Duodenal mucosa (tissue), 2 donors: ENCODE results near the gene ARHGAP11A.
A peak's percentile ranks its signal among the peaks of the same experiment; 100 is the strongest.
"Not testable (repeated sequence)": the region's sequence is repeated elsewhere in the genome, so short reads cannot be mapped to it uniquely, and the experiment has no call there.

Experiments
- H3K27ac ChIP-seq: one replicate; pipeline ENCODE4 v1.7.0; 2013; ENCODE audit warnings: low read depth, low read length
- H3K27me3 ChIP-seq, 2 donors: one replicate each; pipeline ENCODE4 v1.7.0; 2013; ENCODE audit warnings: low read length in 2 of 2, control low read depth in 1 of 2; ENCODE audit not compliant: insufficient read depth in 2 of 2, control insufficient read depth in 1 of 2
- H3K36me3 ChIP-seq, 2 donors: one replicate each; pipeline ENCODE4 v1.7.0; 2013; ENCODE audit warnings: low read length in 2 of 2, control low read depth in 1 of 2; ENCODE audit not compliant: insufficient read depth in 2 of 2, control insufficient read depth in 1 of 2
- H3K4me1 ChIP-seq, 2 donors: one replicate each; pipeline ENCODE4 v1.7.0; 2013; ENCODE audit warnings: low read length in 2 of 2, control low read depth in 1 of 2; ENCODE audit not compliant: insufficient read depth in 2 of 2, control insufficient read depth in 1 of 2
- H3K4me3 ChIP-seq, 2 donors: one replicate each; pipeline ENCODE4 v1.7.0; 2013; ENCODE audit warnings: low read length in 2 of 2, low read depth in 1 of 2
- H3K9ac ChIP-seq, 2 donors: one replicate each; pipeline ENCODE4 v1.7.0; 2013; ENCODE audit warnings: low read length in 2 of 2, low read depth in 1 of 2
- H3K9me3 ChIP-seq, 2 donors: one replicate each; pipeline ENCODE4 v1.7.0; 2013; ENCODE audit warnings: low read length in 2 of 2, control low read depth in 1 of 2; ENCODE audit not compliant: control insufficient read depth in 1 of 2

The ARHGAP11A gene

GRCh38 chr15:32615051-32615870 lies at the start of gene ARHGAP11A:
Gene ARHGAP11A, plus strand, starts transcription at chr15:32615504. Its CDS starts 708 bp downstream, at chr15:32616212.
- not testable (repeated sequence) for H3K4me1 ChIP-seq, H3K36me3 ChIP-seq, H3K27me3 ChIP-seq, H3K9me3 ChIP-seq
- H3K9ac ChIP-seq, result peak within 1 kb of the TSS; percentile 43 to 69
- peak within 1 kb of the TSS; percentile 65 to 81 for H3K4me3 ChIP-seq
- peak within 1 kb of the TSS; percentile 62 for H3K27ac ChIP-seq

DNA sequence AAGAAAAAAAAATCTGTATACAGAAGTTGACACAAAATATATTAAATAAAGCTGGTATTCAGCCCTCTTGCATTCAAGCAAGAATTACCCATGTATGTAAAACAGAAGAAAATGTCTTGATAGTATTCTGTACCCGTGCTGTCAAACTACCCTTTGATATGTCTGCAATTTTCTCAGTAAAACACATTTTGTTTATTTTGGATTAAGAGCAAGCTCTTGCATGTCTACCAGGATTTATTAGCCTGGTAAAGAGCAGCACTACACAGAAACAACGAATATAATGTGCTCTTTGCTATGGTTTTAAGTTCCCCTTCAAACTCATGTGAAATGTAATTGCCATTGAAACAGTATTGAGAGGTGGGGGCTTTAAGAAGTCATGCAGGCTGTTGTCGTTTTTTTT lies 46.3 kb upstream of the ARHGAP11A start:
- H3K27me3 ChIP-seq, H3K4me3 ChIP-seq, H3K27ac ChIP-seq, H3K36me3 ChIP-seq, H3K9me3 ChIP-seq, H3K9ac ChIP-seq, H3K4me1 ChIP-seq: not testable (repeated sequence)

- not testable (repeated sequence) for H3K4me1 ChIP-seq, H3K27me3 ChIP-seq
These were observed 36.8 kb upstream of the ARHGAP11A start for GRCh38 chr15:32578482-32578881.

GRCh38 chr15:32585844-32586243 lies 29.5 kb upstream of the ARHGAP11A start:
- not testable (repeated sequence) for H3K36me3 ChIP-seq, H3K27me3 ChIP-seq, H3K9ac ChIP-seq

More at GRCh38 chr15:32578482-32578881, 36.8 kb upstream of the ARHGAP11A start:
- not testable (repeated sequence) for H3K36me3 ChIP-seq, H3K27ac ChIP-seq, H3K4me3 ChIP-seq, H3K9ac ChIP-seq, H3K9me3 ChIP-seq

GRCh38 chr15:32593151-32593550 lies 22.2 kb upstream of the ARHGAP11A start, which contains the start of gene GOLGA8N:
Gene GOLGA8N, plus strand, starts transcription at chr15:32593456.
- H3K27ac ChIP-seq, H3K36me3 ChIP-seq, H3K9me3 ChIP-seq, H3K4me1 ChIP-seq, H3K9ac ChIP-seq, H3K27me3 ChIP-seq, H3K4me3 ChIP-seq: not testable (repeated sequence)

More at GRCh38 chr15:32585844-32586243, 29.5 kb upstream of the ARHGAP11A start:
- H3K4me1 ChIP-seq, H3K4me3 ChIP-seq, H3K27ac ChIP-seq, H3K9me3 ChIP-seq: not testable (repeated sequence)

- not testable (repeated sequence) for H3K27me3 ChIP-seq, H3K27ac ChIP-seq, H3K4me1 ChIP-seq, H3K9ac ChIP-seq, H3K36me3 ChIP-seq, H3K9me3 ChIP-seq, H3K4me3 ChIP-seq
These were observed 5.8 kb upstream of the ARHGAP11A start for GRCh38 chr15:32609518-32609917.

- H3K27me3 ChIP-seq, H3K36me3 ChIP-seq, H3K9me3 ChIP-seq, H3K4me3 ChIP-seq, H3K9ac ChIP-seq, H3K4me1 ChIP-seq, H3K27ac ChIP-seq: not testable (repeated sequence)
These were observed 4.6 kb upstream of the ARHGAP11A start for GRCh38 chr15:32610719-32611118.

DNA sequence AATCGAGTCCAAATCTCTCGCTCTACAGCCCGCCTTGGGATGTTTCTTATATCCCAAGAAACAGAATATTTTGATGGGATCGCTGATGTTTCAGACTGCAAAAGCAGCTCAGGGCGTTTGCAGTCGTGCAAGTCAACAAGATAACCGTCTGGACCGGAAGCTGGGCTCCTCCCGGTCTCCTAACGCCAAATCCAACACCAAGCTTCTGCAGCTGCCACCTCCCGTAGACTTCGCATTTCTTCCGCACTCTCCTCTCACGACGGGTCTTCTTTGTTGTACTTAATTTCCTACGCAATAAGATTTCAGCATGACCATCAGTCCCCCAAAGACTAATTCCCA lies 623 bp upstream of the ARHGAP11A start:
- peak overlapping the region; percentile 39 to 69 for H3K9ac ChIP-seq
- H3K4me3 ChIP-seq, result peak overlapping the region; percentile 65 to 81
- H3K4me1 ChIP-seq, H3K9me3 ChIP-seq, H3K36me3 ChIP-seq, H3K27me3 ChIP-seq: not testable (repeated sequence)
- peak overlapping the region; percentile 62 for H3K27ac ChIP-seq

- not testable (repeated sequence) for H3K9me3 ChIP-seq, H3K27ac ChIP-seq
- H3K9ac ChIP-seq, result peak overlapping the region; percentile 38 to 43
These were observed 645 bp downstream of the ARHGAP11A start for GRCh38 chr15:32615871-32616426.

GRCh38 chr15:32636410-32636809 lies 21.1 kb downstream of the ARHGAP11A start:
- Histone ChIP-seq H3K4me3 (no peak overlapping the region), H3K27me3 (no peaks in the 10 kb centered on the region), H3K4me1 (no peaks in the 10 kb centered on the region), H3K9me3 (no peaks in the 10 kb centered on the region), H3K27ac (no peak overlapping the region), H3K9ac (no peak overlapping the region), H3K36me3 (peaks cover 0 to 27% of the 10 kb centered on the region in 2 donors)

More at GRCh38 chr15:32615871-32616426, 645 bp downstream of the ARHGAP11A start:
- peak overlapping the region; percentile 65 to 81 for H3K4me3 ChIP-seq
- H3K36me3 ChIP-seq, H3K4me1 ChIP-seq, H3K27me3 ChIP-seq: not testable (repeated sequence)
